HCT116 (cell line): ENCODE results near the gene RNF144B. TPM values are rescaled to one million over a fixed set of nuclear protein-coding genes. Genes with fewer than 3 reads are reported as not detected.
"Not testable (repeated sequence)": the region's sequence is repeated elsewhere in the genome, so short reads cannot be mapped to it uniquely, and the experiment has no call there.

ENCODE experiments used
- ATAC-seq: fragments of 200-7000 bp; cut with Tn5 transposase; 2 replicates; pipeline ENCODE4 v1.9.1; 2020; ENCODE audit warnings: mild to moderate bottlenecking, moderate library complexity
- BruUV-seq: library from RNA; stranded (reverse); fragments of 400-500 nt; replicated peaks from 2 replicates; lab custom pipeline; 2021; lab: Mats Ljungman, UMichigan
- CTCF ChIA-PET: fragments of 300-600 bp; sonication (Branson Sonifier 250); formaldehyde crosslinking; loops from one replicate; lab custom pipeline; 2021; ENCODE audit warnings: antibody characterized with exemption; lab: Charles Lee
- POLR2A ChIA-PET: fragments of 300-600, 350-600 bp; sonication (Branson Sonifier 250); formaldehyde crosslinking; loops from one replicate; lab custom pipeline; 2021; ENCODE audit warnings: antibody characterized with exemption; lab: Charles Lee
- RAD21 ChIA-PET, 2 experiments: fragments of 300-600 bp; sonication (Branson Sonifier 250); formaldehyde crosslinking; loops; one replicate each; lab custom pipeline; 2023; ENCODE audit warnings: low total read pairs in 2 of 2; ENCODE audit not compliant: uncharacterized antibody in 2 of 2, unreplicated experiment in 2 of 2, low non-redundant PET in 1 of 2; lab: Charles Lee
- DNase-seq: peaks from one replicate; pipeline ENCODE4 v3.0.0-alpha.2; 2010; ENCODE audit warnings: low read depth, low spot score
- H2AFZ ChIP-seq: fragments of 200-600 bp; shearing (Covaris generic), sonication (generic); 2 replicates; pipeline ENCODE4 v1.6.1; 2017; ENCODE audit warnings: low read depth, mixed run types, mixed read lengths, antibody characterized with exemption, low read length; ENCODE audit not compliant: poor library complexity, severe bottlenecking
- H3K27ac ChIP-seq: 2 replicates; pipeline ENCODE4 v1.5.1; 2012; ENCODE audit warnings: low read depth, low read length
- H3K27me3 ChIP-seq: fragments of 200-600 bp; sonication (generic); 2 replicates; pipeline ENCODE4 v1.6.1; 2016; ENCODE audit warnings: mixed run types, low read length, mixed read lengths; ENCODE audit not compliant: insufficient read depth
- H3K36me3 ChIP-seq, 2 experiments: fragments of 200-500 bp in 1 of 2; fragments of 200-600 bp in 1 of 2; sonication (Bioruptor generic) in 1 of 2; sonication (generic) in 1 of 2; 2 replicates each; pipeline versions ENCODE4 v1.5.1 to v1.6.1; 2014 to 2016; ENCODE audit warnings: low read length in 2 of 2, inconsistent platforms in 1 of 2, mixed read lengths in 1 of 2, mixed run types in 1 of 2; ENCODE audit not compliant: insufficient read depth in 2 of 2, control insufficient read depth in 1 of 2
- H3K4me1 ChIP-seq, 2 experiments: fragments of 200-600 bp in 1 of 2; sonication (generic) in 1 of 2; 2 replicates each; pipeline versions ENCODE4 v1.5.1 to v1.6.1; 2012 to 2017; ENCODE audit warnings: low read length in 2 of 2, inconsistent platforms in 1 of 2, mild to moderate bottlenecking in 1 of 2, mixed read lengths in 1 of 2, mixed run types in 1 of 2, moderate library complexity in 1 of 2; ENCODE audit not compliant: insufficient read depth in 2 of 2, control insufficient read depth in 1 of 2
- H3K4me2 ChIP-seq: fragments of 200-600 bp; sonication (generic); 2 replicates; pipeline ENCODE4 v1.6.1; 2017; ENCODE audit warnings: mixed run types, low read length, mixed read lengths
- H3K4me3 ChIP-seq, 2 experiments: fragments of 200-600 bp in 1 of 2; sonication (generic) in 1 of 2; replicated peaks in 1 of 2; 2 replicates each; pipeline ENCODE4 v1.5.1; 2011 to 2016; ENCODE audit warnings: low read length in 2 of 2, control low read depth in 1 of 2, low read depth in 1 of 2, mild to moderate bottlenecking in 1 of 2, mixed read lengths in 1 of 2, mixed run types in 1 of 2
- H3K79me2 ChIP-seq: fragments of 200-600 bp; sonication (generic); 2 replicates; pipeline ENCODE4 v1.6.1; 2017; ENCODE audit warnings: mild to moderate bottlenecking, mixed run types, low read length, moderate library complexity, mixed read lengths; ENCODE audit not compliant: insufficient read depth
- H3K9ac ChIP-seq: fragments of 200-600 bp; sonication (generic); 2 replicates; pipeline ENCODE4 v1.6.1; 2016; ENCODE audit warnings: low read length, mixed read lengths
- H3K9me2 ChIP-seq: fragments of 200-600 bp; sonication (generic), shearing (Covaris generic); 2 replicates; pipeline ENCODE4 v1.6.1; 2017; ENCODE audit warnings: mixed run types, mild to moderate bottlenecking, moderate library complexity; ENCODE audit not compliant: insufficient read depth
- H3K9me3 ChIP-seq, 2 experiments: fragments of 200-500 bp in 1 of 2; fragments of 200-600 bp in 1 of 2; sonication (Bioruptor generic) in 1 of 2; sonication (generic) in 1 of 2; 2 replicates each; pipeline ENCODE4 v1.6.1; 2014 to 2017; ENCODE audit warnings: low read length in 2 of 2, mixed read lengths in 2 of 2, inconsistent platforms in 1 of 2, low read depth in 1 of 2, mild to moderate bottlenecking in 1 of 2, mixed run types in 1 of 2, moderate library complexity in 1 of 2; ENCODE audit not compliant: control insufficient read depth in 1 of 2, insufficient read depth in 1 of 2
- H4K20me1 ChIP-seq: fragments of 200-600 bp; sonication (generic), shearing (Covaris generic); 2 replicates; pipeline ENCODE4 v1.6.1; 2017; ENCODE audit warnings: mixed run types, mild to moderate bottlenecking, moderate library complexity; ENCODE audit not compliant: insufficient read depth
- CBX3 ChIP-seq: IDR thresholded peaks from 2 replicates; pipeline ENCODE4 v1.6.1; 2012; ENCODE audit warnings: low read depth
- EGR1 ChIP-seq: IDR thresholded peaks from 2 replicates; pipeline ENCODE4 v1.6.1; 2012; ENCODE audit warnings: low read depth
- ELF1 ChIP-seq: IDR thresholded peaks from 2 replicates; pipeline ENCODE4 v1.6.1; 2012; ENCODE audit warnings: low read depth, borderline replicate concordance
- RAD21 ChIP-seq: IDR thresholded peaks from 2 replicates; pipeline ENCODE4 v1.6.1; 2012; ENCODE audit warnings: low read depth, mild to moderate bottlenecking
- intact Hi-C: fragments of 100-400 bp; cut with micrococcal nuclease; formaldehyde crosslinking; loops from 2 replicates; pipeline ENCODE4 v1.10.0; 2022
- total RNA-seq: library from RNA; stranded (reverse); gene quantifications from one replicate; pipeline ENCODE4 v1.2.1, GENCODE V29; 2021; ENCODE audit not compliant: unreplicated experiment

Gene RNF144B
- total RNA-seq, 1 experiment from 2014 or later = 2.1 TPM

- ChIA-PET CTCF (no interaction called here), RAD21 (no interaction called here), POLR2A (no interaction called here)
- no peaks in the 10 kb centered on the region for H3K9me2 ChIP-seq
- H2AFZ ChIP-seq = no peak overlapping the region
- no peaks in the 10 kb centered on the region for H3K27me3 ChIP-seq
- no TSS peak for BruUV-seq
- intact Hi-C loops = no loop called here
- no peaks in the 10 kb centered on the region for H3K79me2 ChIP-seq
- H3K9ac ChIP-seq = no peak overlapping the region
- DNase-seq (no peak), ATAC-seq (no peak)
- H3K27ac ChIP-seq = no peak overlapping the region
- no peak for TF ChIP-seq CBX3
- no peak for TF ChIP-seq EGR1
- no peak for TF ChIP-seq ELF1
- no peak for TF ChIP-seq RAD21
- no peaks in the 10 kb centered on the region for H3K4me1 ChIP-seq
- no peaks in the 10 kb centered on the region for H3K36me3 ChIP-seq
- H4K20me1 ChIP-seq = no peaks in the 10 kb centered on the region
- H3K9me3 ChIP-seq = no peaks in the 10 kb centered on the region
- no peak overlapping the region for H3K4me3 ChIP-seq
- H3K4me2 ChIP-seq = no peak overlapping the region
Observed at GRCh38 chr6:18353251-18353650, 33.9 kb upstream of the RNF144B start.

- POLR2A ChIA-PET, H3K9me2 ChIP-seq, H3K36me3 ChIP-seq, H2AFZ ChIP-seq, BruUV-seq, H3K9me3 ChIP-seq, H3K4me2 ChIP-seq, DNase-seq, intact Hi-C loops, H3K27ac ChIP-seq, H3K4me1 ChIP-seq, H3K9ac ChIP-seq, H3K27me3 ChIP-seq, H3K79me2 ChIP-seq, RAD21 ChIA-PET, H4K20me1 ChIP-seq, CTCF ChIA-PET, H3K4me3 ChIP-seq, ATAC-seq: not testable (repeated sequence)
Observed at GRCh38 chr6:18357546-18357945, 29.6 kb upstream of the RNF144B start.
